K562 (cell line): ENCODE data around the gene TEDDM1. TPM values are rescaled to one million over a fixed set of nuclear protein-coding genes. Genes with fewer than 3 reads are reported as not detected.

Experiments used
- CCNT2 ChIP-seq: IDR thresholded peaks from 2 replicates; pipeline ENCODE4 v1.6.1; 2011; ENCODE audit warnings: borderline replicate concordance, low read depth, mild to moderate bottlenecking, moderate library complexity, mixed read lengths, low read length; ENCODE audit not compliant: insufficient read length; ENCODE audit errors: extremely low read depth
- EP400 ChIP-seq: fragments of 450-650 bp; IDR thresholded peaks from 2 replicates; pipeline ENCODE4 v1.6.1; 2017; ENCODE audit warnings: antibody characterized with exemption, mild to moderate bottlenecking, moderate library complexity
- HDAC8 ChIP-seq: fragments of 450-650 bp; IDR thresholded peaks from 2 replicates; pipeline ENCODE4 v1.6.1; 2016; ENCODE audit warnings: mild to moderate bottlenecking, missing genetic modification characterization, moderate library complexity, missing compliant biosample characterization
- HLTF ChIP-seq: fragments of 450-650 bp; IDR thresholded peaks from 2 replicates; pipeline ENCODE4 v1.6.1; 2016
- HMG20B ChIP-seq: fragments of 250-450 bp; sonication (Bioruptor Pico); IDR thresholded peaks from 2 replicates; pipeline ENCODE4 v1.5.0; 2021; ENCODE audit warnings: mild to moderate bottlenecking
- LARP7 ChIP-seq: fragments of 450-650 bp; IDR thresholded peaks from 2 replicates; pipeline ENCODE4 v1.6.1; 2016
- MTA3 ChIP-seq: fragments of 450-650 bp; formaldehyde crosslinking; IDR thresholded peaks from 2 replicates; pipeline ENCODE4 v1.6.1; 2017; ENCODE audit warnings: mild to moderate bottlenecking, borderline replicate concordance
- NR2F6 ChIP-seq: fragments of 450-650 bp; formaldehyde crosslinking; IDR thresholded peaks from 2 replicates; pipeline ENCODE4 v1.4.0; 2020; ENCODE audit warnings: mild to moderate bottlenecking
- POLR2A ChIP-seq: fragments of 450-650 bp; conservative IDR thresholded peaks from 2 replicates; pipeline ENCODE4 v1.6.1; 2016
- RNF219 ChIP-seq: fragments of 250-450 bp; sonication (Bioruptor Pico); IDR thresholded peaks from 2 replicates; pipeline ENCODE4 v1.5.0; 2022; ENCODE audit warnings: mild to moderate bottlenecking
- SIN3A ChIP-seq, 2 experiments: fragments of 150-350 bp in 1 of 2; IDR thresholded peaks; 2 replicates each; pipeline ENCODE4 v1.6.1; 2011 to 2016; ENCODE audit warnings: borderline replicate concordance in 2 of 2, low read depth in 2 of 2, low read length in 2 of 2, mild to moderate bottlenecking in 2 of 2, moderate library complexity in 2 of 2; ENCODE audit not compliant: control insufficient read depth in 1 of 2
- SIN3B ChIP-seq: fragments of 450-650 bp; IDR thresholded peaks from 2 replicates; pipeline ENCODE4 v1.6.1; 2017; ENCODE audit warnings: low read depth, mild to moderate bottlenecking, moderate library complexity
- TCF15 ChIP-seq: fragments of 250-450 bp; sonication (Bioruptor Pico); IDR thresholded peaks from 2 replicates; pipeline ENCODE4 v1.8.0; 2022; ENCODE audit warnings: moderate library complexity, mild to moderate bottlenecking, inconsistent platforms
- XRCC5 ChIP-seq: fragments of 200-400 bp; formaldehyde crosslinking; IDR thresholded peaks from 2 replicates; pipeline ENCODE4 v1.6.1; 2017; ENCODE audit warnings: low read depth, mild to moderate bottlenecking, low read length
- ZBED1 ChIP-seq: IDR thresholded peaks from 2 replicates; pipeline ENCODE4 v1.6.1; 2014
- ZC3H11A ChIP-seq: IDR thresholded peaks from 2 replicates; pipeline ENCODE4 v1.6.1; 2012; ENCODE audit warnings: low read depth, low read length, improper control_type of control experiment
- ZNF444 ChIP-seq: fragments of 250-450 bp; sonication (Bioruptor Pico); IDR thresholded peaks from 2 replicates; pipeline ENCODE4 v1.4.0; 2020; ENCODE audit warnings: mild to moderate bottlenecking, moderate library complexity
- ZNF551 ChIP-seq: fragments of 250-450 bp; sonication (Bioruptor Pico); IDR thresholded peaks from 2 replicates; pipeline ENCODE4 v1.5.0; 2021; ENCODE audit warnings: mild to moderate bottlenecking, moderate library complexity
- ZNF589 ChIP-seq: fragments of 200-800 bp; sonication (Bioruptor generic); IDR thresholded peaks from 2 replicates; pipeline ENCODE4 v1.6.1; 2016; ENCODE audit warnings: low read depth, missing genetic modification characterization, missing compliant biosample characterization
- ZNF668 ChIP-seq: fragments of 250-450 bp; sonication (Bioruptor Pico); IDR thresholded peaks from 2 replicates; pipeline ENCODE4 v1.8.0; 2022; ENCODE audit warnings: mild to moderate bottlenecking, inconsistent platforms
- ZNF699 ChIP-seq: fragments of 250-450 bp; sonication (Bioruptor Pico); IDR thresholded peaks from 2 replicates; pipeline ENCODE4 v1.8.0; 2021; ENCODE audit warnings: mild to moderate bottlenecking, moderate library complexity; ENCODE audit not compliant: insufficient replicate concordance
- polyA plus RNA-seq, 8 experiments: library from polyadenylated mRNA; depleted of rRNA in 4 of 8; stranded (reverse) in 5 of 8; unstranded in 3 of 8; fragments of >200 nt; fragmentation: Nextera tagmentation in 2 of 8; fragmentation: Illumina TruSeq in 1 of 8; extraction: Ambion mirVana in 2 of 8; extraction: Trizol in 1 of 8; gene quantifications; 2 replicates each; pipeline versions ENCODE4 v1.2.1 to v1.2.3, GENCODE V29; 2011 to 2014; ENCODE audit warnings: inconsistent platforms in 1 of 8, missing spikeins in 1 of 8
- total RNA-seq, 7 experiments: library from RNA; depleted of rRNA in 6 of 7; stranded (reverse); fragments of >200 nt in 6 of 7; fragmentation: Illumina TruSeq in 2 of 7; extraction: Trizol in 2 of 7; gene quantifications; 2 replicates each; pipeline versions ENCODE4 v1.2.1 to v1.2.3, GENCODE V29; 2011 to 2021; ENCODE audit warnings: low replicate concordance in 1 of 7
- TF ChIP-seq, protein P1 (sequence below): fragments of 450-650 bp; formaldehyde crosslinking; conservative IDR thresholded peaks from 2 replicates; pipeline ENCODE4 v1.4.0; 2022; ENCODE audit warnings: mild to moderate bottlenecking, missing genetic modification characterization

Gene TEDDM1
- total and polyA plus RNA-seq, 9 of the 15 experiments (the other 6 are each of a cell fraction or from before 2014, with no cell fraction given): not detected

DNA sequence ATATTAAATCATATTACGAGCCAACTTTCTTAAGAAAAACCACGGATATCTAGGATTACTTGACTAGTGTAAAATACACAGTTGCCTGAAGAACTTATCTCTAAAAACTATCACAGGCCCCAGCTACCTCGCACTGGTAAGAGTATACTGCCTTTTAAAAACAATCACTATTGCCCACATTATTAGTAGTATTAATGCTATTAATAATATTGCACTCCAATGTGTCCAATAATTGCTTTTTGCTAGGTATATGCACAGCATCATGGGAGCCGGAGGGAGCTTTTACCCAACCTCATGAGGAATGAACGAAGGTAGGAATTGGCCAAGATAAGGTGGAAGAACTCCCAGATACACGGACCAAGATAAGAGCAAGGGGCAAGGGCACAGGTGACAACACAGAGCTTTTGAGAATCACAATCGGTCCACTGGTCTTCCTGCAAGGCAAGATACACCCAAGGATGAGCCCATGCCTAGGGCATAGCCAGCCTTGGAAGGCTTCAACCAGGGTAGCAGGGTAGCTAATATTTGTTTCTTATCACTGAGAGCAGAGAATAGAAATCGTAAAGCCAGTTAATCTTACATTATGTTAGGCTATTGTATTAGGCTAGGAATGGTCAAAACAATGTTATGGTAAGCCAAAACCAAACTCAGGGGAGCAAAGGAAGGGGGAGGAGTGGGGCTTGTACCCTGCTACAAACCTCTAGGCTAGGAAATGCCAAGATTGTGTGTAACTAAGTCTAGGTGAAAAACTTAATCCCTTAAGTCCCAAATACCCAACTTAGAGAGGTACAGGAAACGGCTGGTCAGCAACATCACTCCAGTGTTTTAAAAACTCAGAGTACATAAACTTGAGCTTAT, 18.3 kb downstream of the TEDDM1 start (continued):
- TF ChIP-seq SIN3A (IDR thresholded peaks at IDR 0.05; ENCODE audit: borderline replicate concordance in 2 of 2, control insufficient read depth in 1 of 2, low read depth in 2 of 2, low read length in 2 of 2): no peak
- TF ChIP-seq HDAC8 (tag): no peak
- TF ChIP-seq, protein P1, sequence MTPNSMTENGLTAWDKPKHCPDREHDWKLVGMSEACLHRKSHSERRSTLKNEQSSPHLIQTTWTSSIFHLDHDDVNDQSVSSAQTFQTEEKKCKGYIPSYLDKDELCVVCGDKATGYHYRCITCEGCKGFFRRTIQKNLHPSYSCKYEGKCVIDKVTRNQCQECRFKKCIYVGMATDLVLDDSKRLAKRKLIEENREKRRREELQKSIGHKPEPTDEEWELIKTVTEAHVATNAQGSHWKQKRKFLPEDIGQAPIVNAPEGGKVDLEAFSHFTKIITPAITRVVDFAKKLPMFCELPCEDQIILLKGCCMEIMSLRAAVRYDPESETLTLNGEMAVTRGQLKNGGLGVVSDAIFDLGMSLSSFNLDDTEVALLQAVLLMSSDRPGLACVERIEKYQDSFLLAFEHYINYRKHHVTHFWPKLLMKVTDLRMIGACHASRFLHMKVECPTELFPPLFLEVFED (CRISPR knock-in tag): peak; percentile 79; the same call in 1 of the 2 replicates
- no peak for TF ChIP-seq EP400
- TF ChIP-seq NR2F6 (CRISPR knock-in tag): no peak
- no peak for TF ChIP-seq HLTF
- TF ChIP-seq SIN3B: no peak
- 0 out of 2 replicates have a peak, but pooled peaks have one; percentile 14 for TF ChIP-seq ZNF551 (CRISPR knock-in tag)
- peak; percentile 14; the same call in 1 of the 2 replicates for TF ChIP-seq ZNF444 (CRISPR knock-in tag)
- TF ChIP-seq ZC3H11A: no peak
- no peak for TF ChIP-seq CCNT2
- TF ChIP-seq TCF15 (CRISPR knock-in tag): no peak
- TF ChIP-seq LARP7: no peak
- TF ChIP-seq ZNF668 (CRISPR knock-in tag): no peak
- TF ChIP-seq ZNF589 (CRISPR knock-in tag): no peak
- TF ChIP-seq HMG20B (CRISPR knock-in tag): no peak
- TF ChIP-seq MTA3: 0 out of 2 replicates have a peak, but pooled peaks have one; percentile 28
- TF ChIP-seq RNF219 (CRISPR knock-in tag): peak; percentile 36; the same call in 1 of the 2 replicates
- TF ChIP-seq ZBED1: peak; percentile 2; the same call in 1 of the 2 replicates
- no peak for TF ChIP-seq XRCC5
- TF ChIP-seq POLR2A: peak; percentile 75
- no peak for TF ChIP-seq ZNF699
